GM19328 (cell line): ENCODE results near the gene PGP.
"Not testable (repeated sequence)": the region's sequence is repeated elsewhere in the genome, so short reads cannot be mapped to it uniquely, and the experiment has no call there.

Experiments
- ATAC-seq: cut with Tn5 transposase; IDR thresholded peaks from one replicate; pipeline ENCODE4 v1.9.1; 2021; ENCODE audit warnings: mild to moderate bottlenecking, moderate library complexity; ENCODE audit not compliant: unreplicated experiment

Gene PGP, protein sequence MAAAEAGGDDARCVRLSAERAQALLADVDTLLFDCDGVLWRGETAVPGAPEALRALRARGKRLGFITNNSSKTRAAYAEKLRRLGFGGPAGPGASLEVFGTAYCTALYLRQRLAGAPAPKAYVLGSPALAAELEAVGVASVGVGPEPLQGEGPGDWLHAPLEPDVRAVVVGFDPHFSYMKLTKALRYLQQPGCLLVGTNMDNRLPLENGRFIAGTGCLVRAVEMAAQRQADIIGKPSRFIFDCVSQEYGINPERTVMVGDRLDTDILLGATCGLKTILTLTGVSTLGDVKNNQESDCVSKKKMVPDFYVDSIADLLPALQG

GRCh38 chr16:2214719-2214968, at the start of gene PGP:
Gene PGP (minus strand): TSS chr16:2214840. CDS start chr16:2214777, 63 bp downstream.
- peak; percentile 90 for ATAC-seq

- ATAC-seq = not testable (repeated sequence)
Observed at GRCh38 chr16:2263026-2263425, 48.4 kb upstream of the PGP start.

GRCh38 chr16:2260250-2260649, 45.6 kb upstream of the PGP start:
- ATAC-seq = no peak

GRCh38 chr16:2258530-2258929, 43.9 kb upstream of the PGP start:
- ATAC-seq = not testable (repeated sequence)

GRCh38 chr16:2257726-2258125, 43.1 kb upstream of the PGP start:
- no peak for ATAC-seq

DNA sequence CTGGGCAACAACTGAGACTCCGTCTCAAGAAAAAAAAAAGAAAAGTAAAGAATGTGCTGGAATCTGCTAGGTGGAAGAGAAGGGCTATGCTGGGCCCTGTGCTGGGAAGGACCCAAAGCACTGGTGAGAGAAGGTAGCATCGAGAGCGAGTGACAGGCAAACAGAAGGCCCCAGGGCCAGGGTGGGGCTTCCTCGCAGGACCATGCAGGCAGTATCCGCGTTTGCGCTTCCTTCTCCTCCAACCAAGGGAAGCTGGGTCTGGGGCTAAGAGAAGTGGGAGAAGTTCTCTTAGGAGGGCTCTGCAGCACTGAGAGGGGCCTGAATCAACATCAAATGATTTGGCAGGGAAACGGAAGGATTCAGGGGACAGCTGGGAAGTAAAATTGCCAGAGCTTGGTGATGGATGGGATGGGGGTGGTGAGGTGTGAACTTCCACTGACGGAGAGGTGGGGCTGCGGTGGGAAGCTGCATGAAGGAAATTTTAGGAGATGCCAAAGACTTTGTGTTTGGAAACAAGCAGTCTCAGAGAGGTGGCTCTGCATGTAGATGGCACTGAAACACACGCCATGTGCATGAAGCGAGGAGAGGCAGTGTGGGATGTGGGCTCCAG, 42.0 kb upstream of the PGP start:
- ATAC-seq = no peak

GRCh38 chr16:2253293-2253692, 38.7 kb upstream of the PGP start:
- ATAC-seq = no peak

DNA sequence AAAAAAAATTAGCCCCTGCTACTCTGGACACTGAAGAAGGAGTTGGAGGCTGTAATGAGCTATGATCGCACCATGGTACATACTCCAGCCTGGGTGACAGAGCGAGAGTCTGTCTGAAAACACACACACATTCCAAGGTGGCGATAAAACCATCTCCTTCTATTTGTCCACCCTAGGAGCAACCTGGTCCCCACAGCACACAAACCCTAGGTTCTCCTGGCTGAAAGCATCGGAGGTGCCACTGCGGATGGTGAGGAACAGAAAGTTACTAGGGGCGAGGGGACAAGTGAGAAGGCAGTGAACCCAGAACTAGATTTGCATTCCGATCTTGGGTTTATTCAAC, 38.1 kb upstream of the PGP start:
- ATAC-seq = no peak

DNA sequence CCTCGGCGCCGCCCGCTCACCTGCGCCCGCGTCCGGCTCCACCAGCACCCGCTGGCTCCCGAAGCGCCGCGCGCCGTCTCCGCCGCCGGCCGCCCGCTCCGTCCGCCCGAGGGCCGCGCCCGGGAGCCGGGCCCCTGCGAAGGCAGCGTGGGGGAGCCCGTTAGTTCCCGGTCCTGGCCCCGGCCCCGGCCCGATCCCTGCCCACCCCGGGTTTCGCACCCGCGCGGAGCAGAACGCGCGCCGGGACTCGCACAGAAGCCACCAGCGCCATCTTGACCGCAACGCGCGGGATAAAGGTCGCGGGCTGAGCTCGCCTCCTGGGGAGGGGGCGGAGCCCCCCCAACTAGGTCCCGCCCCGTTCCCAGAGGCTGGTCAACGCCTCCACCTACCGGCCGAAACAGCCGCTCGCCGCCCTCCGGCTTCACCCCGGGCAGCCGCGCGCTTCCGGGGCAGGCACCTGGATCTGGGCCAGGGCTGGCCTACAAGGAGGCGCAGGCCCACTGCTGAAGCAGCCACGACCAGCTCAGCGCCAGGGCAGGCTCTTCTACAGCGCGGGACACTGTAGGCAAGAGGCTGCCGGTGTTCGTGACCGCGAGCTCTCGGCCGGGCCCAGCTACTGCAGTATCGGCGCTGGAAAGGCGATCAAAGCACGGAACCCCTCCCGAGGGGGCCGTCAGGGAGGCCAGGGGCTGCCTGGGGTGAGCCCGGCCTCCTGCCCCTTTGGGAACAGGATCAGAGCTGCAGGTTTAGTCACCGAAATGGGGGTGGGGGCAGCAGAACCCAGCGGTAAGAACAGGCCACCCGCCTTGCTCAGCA, 36.9 kb upstream of the PGP start, which contains the start of gene ECI1:
Gene ECI1, minus strand, starts transcription at position 292 of the 816 bp plus-strand sequence. Its CDS starts 21 bp downstream, at position 271.
- ATAC-seq = peak; percentile 93

GRCh38 chr16:2250652-2251295, 36.1 kb upstream of the PGP start:
- no peak for ATAC-seq

- ATAC-seq = no peak
Observed at GRCh38 chr16:2246301-2246885, 31.8 kb upstream of the PGP start.

- ATAC-seq = no peak
Observed at GRCh38 chr16:2244926-2245795, 30.5 kb upstream of the PGP start.

GRCh38 chr16:2244301-2244700, 29.7 kb upstream of the PGP start:
- no peak for ATAC-seq

DNA sequence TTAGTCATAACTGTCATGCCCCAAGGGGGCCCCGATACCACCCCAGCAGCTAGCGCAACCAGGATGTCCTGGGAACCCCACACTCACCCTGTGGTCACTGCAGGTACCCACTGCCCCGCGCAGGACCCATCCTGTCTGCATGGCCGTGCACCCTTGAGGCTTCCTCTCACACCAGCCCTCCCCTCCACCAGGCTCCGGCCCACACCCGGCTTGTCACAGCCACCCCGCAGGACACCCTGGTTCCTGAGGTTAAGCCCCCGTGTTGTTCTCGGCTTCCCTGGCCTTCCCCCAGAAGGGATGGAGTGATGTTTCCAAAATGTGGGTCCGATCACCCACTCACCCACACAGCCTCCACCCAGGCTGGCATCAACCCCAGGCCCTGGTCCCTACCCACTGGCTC, 29.1 kb upstream of the PGP start:
- no peak for ATAC-seq

GRCh38 chr16:2243031-2243528, 28.4 kb upstream of the PGP start:
- ATAC-seq = no peak

DNA sequence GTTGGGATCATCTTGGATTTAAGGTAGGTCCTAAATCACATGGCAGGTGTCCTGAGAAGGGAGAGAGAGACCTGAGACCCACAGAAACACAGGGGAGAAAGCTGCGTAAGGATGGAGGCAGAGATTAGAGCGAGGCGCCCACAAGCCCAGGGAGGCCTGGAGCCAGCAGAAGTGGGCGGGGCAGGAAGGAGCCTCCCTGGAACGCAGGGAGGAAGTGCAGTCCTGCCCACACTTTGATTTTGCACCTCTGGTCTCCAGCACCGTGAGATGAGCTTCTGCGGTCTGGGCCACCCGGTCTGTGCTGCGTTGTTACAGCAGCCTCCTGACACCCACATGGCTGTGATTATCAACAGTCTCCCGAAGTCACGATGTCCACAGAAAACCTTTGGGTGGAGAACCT, 28.0 kb upstream of the PGP start:
- ATAC-seq = no peak

DNA sequence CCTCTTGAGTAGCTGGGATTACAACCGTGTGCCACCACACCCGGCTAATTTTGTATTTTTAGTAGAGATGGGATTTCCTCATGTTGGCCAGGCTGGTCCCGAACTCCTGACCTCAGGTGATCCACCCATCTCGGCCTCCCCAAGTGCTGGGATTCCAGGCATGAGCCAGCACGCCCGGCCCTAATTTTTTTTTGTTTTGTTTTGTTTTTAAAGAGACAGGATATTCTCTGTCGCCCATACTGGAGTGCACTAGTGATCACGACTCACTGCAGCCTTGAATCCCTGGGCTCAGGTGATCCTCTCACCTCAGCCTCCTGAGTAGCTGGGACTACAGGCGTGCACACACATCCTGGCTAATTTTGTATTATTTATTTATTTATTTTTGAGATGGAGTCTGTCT, 25.7 kb upstream of the PGP start:
- ATAC-seq = not testable (repeated sequence)

DNA sequence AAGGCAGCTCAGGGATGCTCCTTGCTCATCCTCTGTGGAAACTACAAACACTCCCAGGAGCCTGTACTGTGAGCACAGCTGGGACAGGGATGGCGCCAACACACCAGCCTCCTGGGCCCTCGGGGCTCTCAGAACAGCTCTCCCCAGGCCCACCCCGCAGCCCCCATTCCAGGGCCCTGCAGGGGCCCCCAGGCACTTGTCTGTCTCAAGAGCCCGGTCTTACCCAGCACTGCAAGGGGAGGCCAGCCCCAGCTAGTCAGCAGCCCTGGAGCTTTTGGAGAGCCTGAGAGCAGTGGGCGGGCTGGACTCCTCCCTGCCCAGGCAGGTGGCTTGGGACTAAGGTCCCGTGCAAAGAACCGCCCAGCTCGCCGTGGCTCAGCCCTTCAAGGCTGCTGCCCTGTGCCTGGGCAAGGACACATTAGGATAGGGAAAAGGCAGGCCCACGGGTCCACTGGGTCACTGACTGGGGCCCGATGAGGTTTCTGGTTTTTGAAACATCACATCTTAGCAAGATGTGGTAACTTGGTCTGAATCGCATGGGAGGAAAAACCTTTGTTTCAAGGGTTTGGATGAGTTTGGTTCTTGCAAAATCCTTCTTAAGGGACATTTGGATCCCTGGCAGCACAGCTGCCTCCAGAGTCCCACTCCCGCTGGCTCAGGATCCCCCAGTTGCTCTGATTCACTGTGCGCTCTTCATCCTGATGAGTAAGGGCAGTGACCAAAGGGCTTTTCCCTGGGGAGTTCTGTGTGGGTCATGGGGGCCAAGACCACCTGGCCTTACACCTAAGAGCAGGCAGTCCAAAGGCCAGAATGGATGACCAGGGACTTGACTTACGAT, 24.4 kb upstream of the PGP start:
- no peak for ATAC-seq

DNA sequence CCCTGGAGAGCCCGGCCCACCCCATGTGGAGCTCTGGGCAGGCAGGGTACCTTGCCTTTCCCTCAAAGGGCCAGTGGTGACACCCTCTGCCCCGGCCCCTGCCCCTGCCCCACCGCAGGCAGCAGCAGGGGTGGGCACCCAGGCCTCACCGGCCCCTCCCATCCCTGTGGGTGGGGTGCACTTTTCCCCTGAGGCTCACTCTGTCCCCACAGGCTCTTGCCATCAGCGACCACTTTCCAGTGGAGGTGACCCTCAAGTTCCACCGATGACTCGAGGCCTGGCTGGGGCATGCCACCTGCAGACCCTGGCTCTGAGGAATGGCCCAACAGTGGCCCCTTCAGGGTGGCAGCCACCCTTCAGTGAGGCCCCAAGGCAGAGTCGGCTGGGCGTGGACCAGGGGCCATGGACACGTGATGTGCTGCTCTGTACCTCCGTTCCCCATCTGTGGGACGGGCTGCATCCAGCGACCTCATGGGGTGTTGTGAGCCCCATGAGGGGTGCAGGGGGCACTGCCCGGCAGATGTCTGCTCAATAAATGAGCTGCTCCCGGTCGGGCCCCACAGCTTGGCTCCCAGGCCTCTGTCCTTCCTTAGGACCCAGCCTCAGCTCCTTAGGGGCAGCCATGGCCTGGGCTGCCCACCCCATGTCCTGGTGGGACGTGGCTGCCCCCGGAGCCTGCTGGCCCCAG, 23.7 kb upstream of the PGP start:
- ATAC-seq = no peak
